ENCODE results near the gene UBQLN4. TPM values are rescaled to one million over a fixed set of nuclear protein-coding genes. Genes with fewer than 3 reads are reported as not detected.
"Not testable (repeated sequence)": the region's sequence is repeated elsewhere in the genome, so short reads cannot be mapped to it uniquely, and the experiment has no call there.

UBQLN4 gene
- total and polyA plus RNA-seq, 5 donors from 2014 or later = 4.4 to 19.1 (median 6.1) TPM

DNA sequence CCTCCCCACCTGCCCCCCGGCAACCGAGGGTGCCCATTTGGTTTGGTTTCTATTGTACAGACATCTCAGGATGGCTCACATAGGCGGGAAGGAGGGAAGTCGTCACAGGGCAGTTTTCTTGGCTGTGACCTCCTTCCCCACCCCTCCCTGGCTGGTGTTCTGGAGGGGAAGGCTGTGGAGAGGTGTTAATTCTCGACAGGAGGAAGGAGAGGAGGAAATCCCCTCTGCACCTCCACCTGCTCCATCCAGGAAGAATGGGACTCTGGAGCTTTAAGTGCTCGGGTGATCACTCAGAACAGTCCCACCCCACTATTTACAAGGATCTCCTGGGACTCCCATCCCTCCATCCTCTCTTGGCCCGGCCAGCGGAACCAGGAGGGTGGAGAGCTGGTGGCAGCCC is 21.1 kb upstream of the UBQLN4 start:
- H3K4me3 ChIP-seq (ENCODE audit: low read depth, low read length) = no peak overlapping the region
- H3K4me3 Mint-ChIP-seq = no peak overlapping the region
- no peaks in the 10 kb centered on the region for H3K4me1 ChIP-seq (ENCODE audit: control insufficient read depth, insufficient read depth, low read length, poor library complexity, severe bottlenecking)
- H3K27ac Mint-ChIP-seq = no peak overlapping the region
- H3K36me3 Mint-ChIP-seq = no peaks in the 10 kb centered on the region
- H3K9me3 Mint-ChIP-seq = peaks cover 0 to 1% (median 0%) of the 10 kb centered on the region in 7 donors
- H3K9me3 ChIP-seq (ENCODE audit: control insufficient read depth in 2 of 2, low read length in 2 of 2) = no peaks in the 10 kb centered on the region
- H3K27me3 Mint-ChIP-seq = peaks cover 22% of the 10 kb centered on the region
- H3K4me1 Mint-ChIP-seq = peaks cover 0 to 1% (median 0%) of the 10 kb centered on the region in 4 donors
- no peaks in the 10 kb centered on the region for H3K27me3 ChIP-seq (ENCODE audit: control insufficient read depth, insufficient read depth, low read length)
- DNase-seq (no peak), ATAC-seq (ENCODE audit: low read depth in 2 of 2) (no peak)
- H3K27ac ChIP-seq (ENCODE audit: insufficient read depth, low read length, poor library complexity, severe bottlenecking) = no peak overlapping the region
- no peaks in the 10 kb centered on the region for H3K36me3 ChIP-seq (ENCODE audit: control insufficient read depth, insufficient read depth, low read length)

DNA sequence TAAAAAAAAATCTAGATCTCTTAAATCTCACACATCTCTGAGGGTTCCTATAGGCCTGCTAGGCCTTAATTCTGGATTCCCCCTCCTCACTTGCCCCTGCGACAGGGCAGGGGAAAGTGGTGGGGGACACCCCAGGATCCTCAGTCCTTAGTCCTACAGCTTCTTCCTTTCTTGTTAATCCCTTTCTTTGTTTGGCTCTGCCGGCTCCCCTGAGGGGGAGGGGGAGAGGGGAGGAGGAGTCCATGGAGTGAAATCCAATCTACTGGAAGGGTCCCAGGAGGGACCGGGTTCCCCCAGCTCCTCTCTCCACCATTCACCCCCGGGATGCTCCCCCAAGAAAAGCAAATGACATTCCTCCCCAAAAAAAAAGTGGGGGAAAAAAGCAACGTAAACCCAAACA is 20.1 kb upstream of the UBQLN4 start:
- ATAC-seq (ENCODE audit: low read depth in 2 of 2) = no peak
- no peak overlapping the region for H3K4me3 ChIP-seq (ENCODE audit: low read depth, low read length)
- Mint-ChIP-seq H3K36me3 (no peaks in the 10 kb centered on the region), H3K27ac (no peak overlapping the region), H3K27me3 (peaks cover 15% of the 10 kb centered on the region), H3K9me3 (peaks cover 0 to 1% (median 0%) of the 10 kb centered on the region in 7 donors), H3K4me3 (no peak overlapping the region), H3K4me1 (no peaks in the 10 kb centered on the region)
- H3K36me3 ChIP-seq (ENCODE audit: control insufficient read depth, insufficient read depth, low read length) = no peaks in the 10 kb centered on the region
- H3K27me3 ChIP-seq (ENCODE audit: control insufficient read depth, insufficient read depth, low read length) = no peaks in the 10 kb centered on the region
- DNase-seq = no peak
- no peaks in the 10 kb centered on the region for H3K9me3 ChIP-seq (ENCODE audit: control insufficient read depth in 2 of 2, low read length in 2 of 2)
- no peaks in the 10 kb centered on the region for H3K4me1 ChIP-seq (ENCODE audit: control insufficient read depth, insufficient read depth, low read length, poor library complexity, severe bottlenecking)
- no peak overlapping the region for H3K27ac ChIP-seq (ENCODE audit: insufficient read depth, low read length, poor library complexity, severe bottlenecking)

GRCh38 chr1:156073110-156073687 is 19.6 kb upstream of the UBQLN4 start:
- DNase-seq (no peak), ATAC-seq (ENCODE audit: low read depth in 2 of 2) (no peak)
- Histone ChIP-seq H3K27ac (ENCODE audit: insufficient read depth, low read length, poor library complexity, severe bottlenecking) (no peak overlapping the region), H3K27me3 (ENCODE audit: control insufficient read depth, insufficient read depth, low read length) (no peaks in the 10 kb centered on the region), H3K36me3 (ENCODE audit: control insufficient read depth, insufficient read depth, low read length) (no peaks in the 10 kb centered on the region), H3K9me3 (ENCODE audit: control insufficient read depth in 2 of 2, low read length in 2 of 2) (no peaks in the 10 kb centered on the region), H3K4me1 (ENCODE audit: control insufficient read depth, insufficient read depth, low read length, poor library complexity, severe bottlenecking) (no peaks in the 10 kb centered on the region), H3K4me3 (ENCODE audit: low read depth, low read length) (no peak overlapping the region)
- Mint-ChIP-seq H3K36me3 (no peaks in the 10 kb centered on the region), H3K4me1 (no peaks in the 10 kb centered on the region), H3K27ac (no peak overlapping the region), H3K27me3 (peaks cover 12% of the 10 kb centered on the region), H3K9me3 (no peaks in the 10 kb centered on the region), H3K4me3 (no peak overlapping the region)

- Histone ChIP-seq H3K36me3 (ENCODE audit: control insufficient read depth, insufficient read depth, low read length) (no peaks in the 10 kb centered on the region), H3K27me3 (ENCODE audit: control insufficient read depth, insufficient read depth, low read length) (no peaks in the 10 kb centered on the region), H3K4me3 (ENCODE audit: low read depth, low read length) (no peak overlapping the region), H3K27ac (ENCODE audit: insufficient read depth, low read length, poor library complexity, severe bottlenecking) (no peak overlapping the region), H3K4me1 (ENCODE audit: control insufficient read depth, insufficient read depth, low read length, poor library complexity, severe bottlenecking) (no peaks in the 10 kb centered on the region), H3K9me3 (ENCODE audit: control insufficient read depth in 2 of 2, low read length in 2 of 2) (no peaks in the 10 kb centered on the region)
- H3K27me3 Mint-ChIP-seq = peaks cover 7% of the 10 kb centered on the region
- no peak for DNase-seq
- no peaks in the 10 kb centered on the region for H3K4me1 Mint-ChIP-seq
- H3K27ac Mint-ChIP-seq = no peak overlapping the region
- H3K36me3 Mint-ChIP-seq = no peaks in the 10 kb centered on the region
- no peaks in the 10 kb centered on the region for H3K9me3 Mint-ChIP-seq
- ATAC-seq (ENCODE audit: low read depth in 2 of 2) = no peak
- no peak overlapping the region for H3K4me3 Mint-ChIP-seq
Observed at GRCh38 chr1:156072251-156072650, 18.7 kb upstream of the UBQLN4 start.

DNA sequence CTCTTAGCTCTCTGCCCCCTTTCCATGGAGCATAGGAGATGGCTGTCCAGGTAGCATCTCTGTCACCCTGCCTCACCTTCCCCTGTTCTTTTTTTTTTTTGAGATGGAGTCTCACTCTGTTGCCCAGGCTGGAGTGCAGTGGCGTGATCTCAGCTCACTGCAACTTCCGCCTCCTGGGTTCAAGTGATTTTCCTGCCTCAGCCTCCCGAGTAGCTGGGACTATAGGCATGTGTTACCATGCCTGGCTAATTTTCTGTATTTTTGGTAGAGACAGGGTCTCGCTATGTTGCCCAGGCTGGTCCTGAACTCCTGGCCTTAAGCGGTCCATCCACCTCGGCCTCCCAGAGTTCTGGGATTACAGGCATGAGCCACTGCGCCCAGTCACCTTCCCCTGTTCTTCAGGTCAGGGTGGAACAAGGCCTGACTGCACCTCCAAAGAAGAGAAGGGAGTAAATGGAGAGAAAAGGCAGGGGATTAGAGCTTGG is 17.8 kb upstream of the UBQLN4 start:
- not testable (repeated sequence) for H3K36me3 Mint-ChIP-seq; H3K9me3 ChIP-seq (ENCODE audit: control insufficient read depth in 2 of 2, low read length in 2 of 2); H3K36me3 ChIP-seq (ENCODE audit: control insufficient read depth, insufficient read depth, low read length); H3K9me3 Mint-ChIP-seq; ATAC-seq (ENCODE audit: low read depth in 2 of 2); DNase-seq; H3K27me3 ChIP-seq (ENCODE audit: control insufficient read depth, insufficient read depth, low read length); H3K4me1 Mint-ChIP-seq; H3K27ac ChIP-seq (ENCODE audit: insufficient read depth, low read length, poor library complexity, severe bottlenecking); H3K27me3 Mint-ChIP-seq; H3K4me3 Mint-ChIP-seq; H3K4me1 ChIP-seq (ENCODE audit: control insufficient read depth, insufficient read depth, low read length, poor library complexity, severe bottlenecking); H3K4me3 ChIP-seq (ENCODE audit: low read depth, low read length); H3K27ac Mint-ChIP-seq

DNA sequence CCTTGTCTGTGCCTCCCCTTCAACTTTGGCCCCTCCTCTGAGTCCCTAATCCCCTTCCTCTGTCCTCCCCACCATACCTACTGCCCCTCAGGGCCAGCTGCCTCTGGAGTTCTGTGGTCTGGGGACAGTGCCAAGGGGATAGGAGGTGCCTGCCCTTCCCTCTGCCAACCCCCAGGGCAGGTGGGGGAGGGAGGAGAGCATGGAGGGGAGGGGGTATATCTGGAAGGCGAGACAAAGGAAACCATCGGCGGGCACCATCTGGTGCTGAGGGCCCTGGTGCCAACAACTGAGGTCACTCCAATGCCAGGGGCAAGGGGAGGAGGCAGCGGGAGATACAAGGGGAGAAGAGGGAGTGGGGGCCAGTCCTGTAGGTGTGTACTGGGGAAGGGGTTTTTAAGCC is 16.9 kb upstream of the UBQLN4 start:
- no peaks in the 10 kb centered on the region for H3K36me3 Mint-ChIP-seq
- no peaks in the 10 kb centered on the region for H3K9me3 Mint-ChIP-seq
- Histone ChIP-seq H3K9me3 (ENCODE audit: control insufficient read depth in 2 of 2, low read length in 2 of 2) (no peaks in the 10 kb centered on the region), H3K36me3 (ENCODE audit: control insufficient read depth, insufficient read depth, low read length) (no peaks in the 10 kb centered on the region), H3K4me1 (ENCODE audit: control insufficient read depth, insufficient read depth, low read length, poor library complexity, severe bottlenecking) (peaks cover 2% of the 10 kb centered on the region), H3K4me3 (ENCODE audit: low read depth, low read length) (no peak overlapping the region), H3K27ac (ENCODE audit: insufficient read depth, low read length, poor library complexity, severe bottlenecking) (no peak overlapping the region), H3K27me3 (ENCODE audit: control insufficient read depth, insufficient read depth, low read length) (no peaks in the 10 kb centered on the region)
- ATAC-seq (ENCODE audit: low read depth in 2 of 2) (no peak), DNase-seq (no peak)
- H3K4me1 Mint-ChIP-seq = peaks cover 0 to 6% (median 5%) of the 10 kb centered on the region in 4 donors
- peak overlapping the region in 1 of 3 donors; percentile 58 for H3K27ac Mint-ChIP-seq
- peaks cover 8% of the 10 kb centered on the region for H3K27me3 Mint-ChIP-seq
- no peak overlapping the region for H3K4me3 Mint-ChIP-seq

DNA sequence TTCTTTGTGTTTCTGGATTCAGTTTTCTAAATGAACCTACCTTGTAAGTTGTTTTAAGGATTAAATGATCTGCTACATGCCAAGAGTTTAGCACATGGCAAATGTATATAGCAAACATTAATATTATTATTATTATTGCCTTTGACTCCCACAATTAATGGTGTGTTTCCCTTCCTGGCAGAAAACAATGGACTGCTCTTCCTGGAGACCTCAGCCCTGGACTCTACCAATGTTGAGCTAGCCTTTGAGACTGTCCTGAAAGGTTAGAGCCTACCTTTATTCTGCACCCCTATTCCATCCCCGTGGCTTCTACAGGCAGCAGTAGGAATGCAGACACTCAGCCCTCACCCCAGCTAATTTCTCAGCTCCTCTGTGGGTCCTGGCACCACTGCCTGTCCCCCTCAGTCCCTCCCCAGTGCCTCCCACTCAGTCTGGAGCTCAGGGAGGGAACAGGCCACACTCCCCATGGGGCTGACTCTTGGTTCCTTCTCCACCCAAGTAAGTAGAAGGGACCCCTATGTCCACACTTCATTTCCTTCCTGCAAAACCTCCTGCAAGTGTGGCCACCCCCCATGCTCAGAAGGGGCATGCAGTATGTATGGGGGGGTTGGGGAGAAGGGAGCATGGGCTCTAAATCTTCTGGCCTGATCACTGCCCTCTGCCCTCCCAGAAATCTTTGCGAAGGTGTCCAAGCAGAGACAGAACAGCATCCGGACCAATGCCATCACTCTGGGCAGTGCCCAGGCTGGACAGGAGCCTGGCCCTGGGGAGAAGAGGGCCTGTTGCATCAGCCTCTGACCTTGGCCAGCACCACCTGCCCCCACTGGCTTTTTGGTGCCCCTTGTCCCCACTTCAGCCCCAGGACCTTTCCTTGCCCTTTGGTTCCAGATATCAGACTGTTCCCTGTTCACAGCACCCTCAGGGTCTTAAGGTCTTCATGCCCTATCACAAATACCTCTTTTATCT is 16.2 kb upstream of the UBQLN4 start:
- H3K36me3 ChIP-seq (ENCODE audit: control insufficient read depth, insufficient read depth, low read length) = no peaks in the 10 kb centered on the region
- H3K4me3 ChIP-seq (ENCODE audit: low read depth, low read length) = no peak overlapping the region
- DNase-seq (no peak), ATAC-seq (ENCODE audit: low read depth in 2 of 2) (no peak)
- Mint-ChIP-seq H3K36me3 (no peaks in the 10 kb centered on the region), H3K4me3 (no peak overlapping the region), H3K27me3 (peaks cover 4% of the 10 kb centered on the region), H3K4me1 (peaks cover 0 to 8% (median 6%) of the 10 kb centered on the region in 4 donors), H3K27ac (no peak overlapping the region), H3K9me3 (no peaks in the 10 kb centered on the region)
- H3K27ac ChIP-seq (ENCODE audit: insufficient read depth, low read length, poor library complexity, severe bottlenecking) = no peak overlapping the region
- H3K9me3 ChIP-seq (ENCODE audit: control insufficient read depth in 2 of 2, low read length in 2 of 2) = no peaks in the 10 kb centered on the region
- no peaks in the 10 kb centered on the region for H3K27me3 ChIP-seq (ENCODE audit: control insufficient read depth, insufficient read depth, low read length)
- peaks cover 2% of the 10 kb centered on the region for H3K4me1 ChIP-seq (ENCODE audit: control insufficient read depth, insufficient read depth, low read length, poor library complexity, severe bottlenecking)
